HG03159 (cell line): Measurements from ENCODE around the gene CNGA2.

Experiments
- ATAC-seq: cut with Tn5 transposase; IDR thresholded peaks from one replicate; pipeline ENCODE4 v1.9.1; 2021; ENCODE audit warnings: mild to moderate bottlenecking, moderate library complexity; ENCODE audit not compliant: unreplicated experiment

CNGA2 gene

GRCh38 chrX:151711154-151711553, 23.4 kb upstream of the CNGA2 start:
- ATAC-seq = no peak

DNA sequence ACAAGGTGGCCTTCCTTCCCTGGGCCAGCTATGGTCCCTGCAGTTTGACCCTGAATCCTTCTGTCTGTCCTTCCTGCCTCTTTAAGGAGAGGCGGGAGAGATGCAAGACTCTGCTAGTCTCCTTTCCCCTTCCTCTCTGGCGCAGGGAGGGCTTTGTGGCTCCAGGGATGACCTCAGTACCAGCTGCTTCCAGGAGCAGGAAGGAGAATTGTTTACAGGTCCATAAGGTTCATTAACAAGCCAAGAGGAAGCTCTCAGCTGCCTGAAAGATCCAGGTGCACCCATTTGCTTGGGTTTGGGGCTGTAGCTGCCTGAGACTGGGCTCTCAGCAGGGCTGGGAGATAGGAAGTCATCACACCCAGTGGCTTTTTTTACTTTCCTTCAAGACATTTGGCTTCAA, 22.8 kb upstream of the CNGA2 start:
- no peak for ATAC-seq

- ATAC-seq = no peak
Measured at GRCh38 chrX:151712253-151712652, 22.3 kb upstream of the CNGA2 start.

DNA sequence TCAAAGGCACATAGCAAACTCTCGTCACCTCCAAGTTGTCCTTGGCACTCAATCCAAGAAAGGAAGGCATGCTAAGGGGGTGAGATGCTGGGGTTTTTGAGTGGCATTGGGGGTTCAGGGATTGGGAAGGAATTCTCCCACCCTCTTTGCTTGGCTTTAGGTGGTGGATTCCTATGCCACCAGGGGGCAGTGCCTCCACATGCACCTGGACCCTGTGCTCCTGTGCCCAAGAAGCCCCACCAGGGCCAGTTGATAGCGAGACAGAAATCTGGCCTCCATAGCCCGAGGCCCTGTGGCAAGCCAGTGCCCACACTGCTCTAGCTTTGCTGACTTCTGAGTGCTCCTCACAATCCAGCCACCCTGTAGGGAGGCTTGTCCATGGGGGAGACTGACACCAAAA, 20.7 kb upstream of the CNGA2 start:
- no peak for ATAC-seq

GRCh38 chrX:151714362-151714761, 20.2 kb upstream of the CNGA2 start:
- no peak for ATAC-seq

- ATAC-seq = no peak
Measured at GRCh38 chrX:151715752-151716151, 18.8 kb upstream of the CNGA2 start, which contains the start of gene FATE1. Gene FATE1 (plus strand): TSS chrX:151716035. CDS start chrX:151716120, 85 bp downstream.

DNA sequence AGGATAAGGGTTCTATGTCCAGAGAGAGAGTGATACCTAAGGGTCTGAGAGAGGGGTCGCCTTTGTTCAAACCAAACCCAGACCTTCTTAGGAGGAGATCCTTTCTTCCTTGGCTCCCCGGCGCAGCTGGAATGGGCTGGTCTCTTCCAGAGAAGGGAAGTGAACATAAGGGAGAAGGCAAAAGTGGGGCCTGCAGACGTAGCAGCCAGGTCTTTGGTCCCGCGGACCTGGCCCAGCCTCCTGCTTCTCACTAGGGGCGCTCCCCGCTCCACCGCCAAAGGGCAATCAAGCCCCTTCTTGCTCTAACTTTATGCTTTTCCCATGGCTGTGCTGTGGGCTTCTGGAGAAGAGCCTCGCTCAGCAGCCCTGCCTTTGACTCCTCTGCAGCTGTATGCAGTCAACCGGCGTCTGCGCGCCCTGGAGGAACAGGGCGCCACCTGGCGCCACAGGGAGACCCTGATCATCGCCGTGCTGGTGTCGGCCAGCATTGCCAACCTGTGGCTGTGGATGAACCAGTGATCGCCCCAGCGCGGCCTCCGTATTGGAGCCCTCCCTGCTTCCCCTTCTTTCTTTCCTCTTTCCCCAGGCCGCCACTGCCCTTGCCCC, 12.2 kb upstream of the CNGA2 start:
- ATAC-seq = no peak

DNA sequence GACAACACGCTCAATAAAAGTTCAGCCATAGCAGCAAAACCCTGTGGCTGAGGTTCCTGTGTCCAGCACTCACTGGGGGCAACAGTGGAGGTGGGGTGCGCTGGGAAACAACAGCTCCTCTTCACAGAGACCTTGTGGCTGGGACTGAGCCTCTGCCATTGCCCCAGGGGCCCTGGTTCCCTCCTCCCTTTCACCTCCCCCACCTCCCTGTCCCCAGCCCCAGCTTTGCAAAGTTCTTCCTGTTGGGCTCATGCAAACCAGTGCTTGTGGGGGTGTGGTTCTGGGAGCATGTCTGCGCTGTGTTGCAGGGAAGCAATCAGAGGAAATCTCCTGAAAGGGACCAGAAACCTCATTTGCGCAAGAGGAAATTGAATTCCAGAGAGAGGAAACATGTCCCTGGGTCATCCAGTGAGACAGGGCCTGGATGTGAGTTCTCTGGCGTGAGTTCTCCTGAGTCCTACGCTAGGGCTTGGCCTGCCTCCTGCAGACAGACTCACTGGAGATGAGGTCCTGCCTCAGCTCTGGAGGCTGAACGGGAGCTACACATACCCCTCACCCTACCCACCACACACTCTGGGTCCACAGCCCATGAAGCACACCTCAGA, 11.3 kb upstream of the CNGA2 start:
- no peak for ATAC-seq

GRCh38 chrX:151724563-151725337, 9.8 kb upstream of the CNGA2 start:
- ATAC-seq = no peak

DNA sequence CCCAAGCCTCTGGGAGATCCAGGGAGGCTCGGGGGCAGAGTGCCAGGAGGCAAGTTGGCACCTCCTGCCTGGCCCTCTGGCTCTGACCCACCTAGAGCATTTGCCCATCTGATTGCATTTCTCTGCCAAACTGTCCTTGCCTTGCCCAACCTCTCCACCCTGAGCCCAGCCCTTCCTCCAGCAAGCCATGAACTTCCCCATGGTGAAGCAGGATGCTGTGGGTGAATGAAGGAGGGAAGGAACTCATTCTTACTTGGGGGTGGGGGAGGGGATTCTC, 9.3 kb upstream of the CNGA2 start:
- ATAC-seq = no peak

- ATAC-seq = no peak
Measured at GRCh38 chrX:151726751-151727150, 7.8 kb upstream of the CNGA2 start.

- ATAC-seq = no peak
Measured at GRCh38 chrX:151727346-151727745, 7.2 kb upstream of the CNGA2 start.

DNA sequence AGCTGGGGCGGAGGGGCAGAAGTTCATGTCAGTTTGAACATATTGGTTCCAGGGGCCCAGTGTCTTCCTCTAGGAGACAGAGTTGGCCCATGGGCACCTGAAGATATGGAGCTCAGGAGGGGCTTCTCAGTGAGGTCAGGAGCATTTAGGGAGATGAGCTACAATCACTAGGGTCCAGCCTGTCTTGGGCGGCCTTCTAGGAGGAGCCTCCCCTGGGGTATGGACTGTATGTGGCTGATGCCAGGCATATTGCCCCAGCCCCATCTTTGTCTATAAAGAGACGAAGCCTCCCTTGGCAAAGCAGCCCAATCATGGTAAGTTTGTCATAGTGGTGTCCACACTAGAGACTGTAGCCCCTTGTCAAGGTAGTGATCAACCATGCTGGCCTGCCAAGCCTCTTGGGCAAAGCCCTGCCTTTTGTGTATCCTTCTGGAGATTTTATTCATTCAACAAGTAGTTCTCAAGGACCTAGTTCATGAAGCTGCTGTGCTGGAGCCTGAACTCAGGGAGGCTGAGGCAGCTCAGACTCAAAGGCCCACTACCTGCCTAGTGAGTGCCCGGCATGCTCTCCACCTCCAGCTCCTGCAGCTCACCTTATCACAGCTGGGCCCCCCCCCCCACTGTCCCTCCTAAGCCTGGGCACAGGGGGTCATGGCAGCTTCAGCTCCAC, 5.4 kb upstream of the CNGA2 start:
- no peak for ATAC-seq

GRCh38 chrX:151735219-151735618, 673 bp downstream of the CNGA2 start:
- no peak for ATAC-seq

GRCh38 chrX:151736685-151737084, 2.1 kb downstream of the CNGA2 start:
- no peak for ATAC-seq

- ATAC-seq = no peak
Measured at GRCh38 chrX:151737494-151737893, 2.9 kb downstream of the CNGA2 start.

DNA sequence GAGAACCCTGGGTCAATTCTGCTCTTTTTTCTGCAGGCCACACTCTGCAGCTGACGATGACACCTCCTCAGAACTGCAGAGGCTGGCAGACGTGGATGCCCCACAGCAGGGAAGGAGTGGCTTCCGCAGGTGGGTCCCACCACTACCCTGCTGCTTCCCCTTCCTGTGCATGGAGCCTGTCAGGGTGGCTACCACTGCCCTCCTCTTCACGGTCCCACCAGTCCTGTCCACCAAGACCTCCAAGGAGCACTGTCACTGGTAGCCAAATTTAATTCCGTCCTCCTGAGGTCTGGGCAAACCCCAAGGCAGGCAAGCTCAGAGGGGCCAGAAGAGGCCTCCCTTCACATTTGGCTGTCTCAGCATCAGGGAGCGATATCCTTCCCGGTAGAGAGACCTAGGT, 4.2 kb downstream of the CNGA2 start:
- ATAC-seq = no peak

- no peak for ATAC-seq
Measured at GRCh38 chrX:151741606-151742005, 7.1 kb downstream of the CNGA2 start.

DNA sequence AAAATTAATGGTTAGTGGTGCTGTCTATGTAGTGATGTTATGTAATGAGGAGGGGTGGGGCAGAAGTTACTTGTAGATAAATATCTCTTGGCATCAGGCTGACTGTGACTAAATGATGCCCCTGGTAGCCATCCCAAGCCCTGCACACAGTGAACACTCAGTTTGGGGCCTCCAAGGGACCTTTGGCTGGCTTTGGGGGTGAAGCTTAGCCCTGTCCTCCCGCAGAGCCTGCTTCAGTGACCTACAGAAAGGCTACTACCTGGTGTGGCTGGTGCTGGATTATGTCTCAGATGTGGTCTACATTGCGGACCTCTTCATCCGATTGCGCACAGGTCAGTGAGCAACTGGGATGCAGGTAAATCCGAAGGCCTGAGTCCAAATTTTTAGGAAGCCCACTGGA, 7.8 kb downstream of the CNGA2 start:
- ATAC-seq = no peak

DNA sequence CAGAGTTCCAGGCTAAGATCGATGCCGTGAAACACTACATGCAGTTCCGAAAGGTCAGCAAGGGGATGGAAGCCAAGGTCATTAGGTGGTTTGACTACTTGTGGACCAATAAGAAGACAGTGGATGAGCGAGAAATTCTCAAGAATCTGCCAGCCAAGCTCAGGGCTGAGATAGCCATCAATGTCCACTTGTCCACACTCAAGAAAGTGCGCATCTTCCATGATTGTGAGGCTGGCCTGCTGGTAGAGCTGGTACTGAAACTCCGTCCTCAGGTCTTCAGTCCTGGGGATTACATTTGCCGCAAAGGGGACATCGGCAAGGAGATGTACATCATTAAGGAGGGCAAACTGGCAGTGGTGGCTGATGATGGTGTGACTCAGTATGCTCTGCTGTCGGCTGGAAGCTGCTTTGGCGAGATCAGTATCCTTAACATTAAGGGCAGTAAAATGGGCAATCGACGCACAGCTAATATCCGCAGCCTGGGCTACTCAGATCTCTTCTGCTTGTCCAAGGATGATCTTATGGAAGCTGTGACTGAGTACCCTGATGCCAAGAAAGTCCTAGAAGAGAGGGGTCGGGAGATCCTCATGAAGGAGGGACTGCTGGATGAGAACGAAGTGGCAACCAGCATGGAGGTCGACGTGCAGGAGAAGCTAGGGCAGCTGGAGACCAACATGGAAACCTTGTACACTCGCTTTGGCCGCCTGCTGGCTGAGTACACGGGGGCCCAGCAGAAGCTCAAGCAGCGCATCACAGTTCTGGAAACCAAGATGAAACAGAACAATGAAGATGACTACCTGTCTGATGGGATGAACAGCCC, 9.3 kb downstream of the CNGA2 start:
- ATAC-seq = no peak

GRCh38 chrX:151745651-151746050, 11.1 kb downstream of the CNGA2 start:
- ATAC-seq = no peak
